GM12878 (cell line): ENCODE results near the gene FFAR2. TPM values are rescaled to one million over a fixed set of nuclear protein-coding genes. Genes with fewer than 3 reads are reported as not detected.

Source experiments
- BCL11A ChIP-seq: IDR thresholded peaks from 2 replicates; pipeline ENCODE4 v1.6.1; 2011; ENCODE audit warnings: low read depth, low read length
- CHD2 ChIP-seq: IDR thresholded peaks from 2 replicates; pipeline ENCODE4 v1.6.1; 2011; ENCODE audit warnings: low read depth, low read length, improper control_type of control experiment, borderline replicate concordance
- DPF2 ChIP-seq: fragments of 450-650 bp; IDR thresholded peaks from 2 replicates; pipeline ENCODE4 v1.6.1; 2017; ENCODE audit warnings: mild to moderate bottlenecking
- ETV6 ChIP-seq, 2 experiments: fragments of 450-650 bp in 1 of 2; IDR thresholded peaks in 1 of 2; conservative IDR thresholded peaks in 1 of 2; 2 replicates each; pipeline ENCODE4 v1.6.1; 2014; ENCODE audit warnings: antibody characterized with exemption in 1 of 2, borderline replicate concordance in 1 of 2, low read depth in 1 of 2, mild to moderate bottlenecking in 1 of 2, moderate library complexity in 1 of 2
- KAT2A ChIP-seq: conservative IDR thresholded peaks from 2 replicates; pipeline ENCODE4 v1.6.1; 2011; ENCODE audit warnings: low read depth, low read length; ENCODE audit not compliant: control insufficient read depth
- LARP7 ChIP-seq: fragments of 450-650 bp; IDR thresholded peaks from 2 replicates; pipeline ENCODE4 v1.6.1; 2017; ENCODE audit warnings: mild to moderate bottlenecking
- MEF2A ChIP-seq: IDR thresholded peaks from 2 replicates; pipeline ENCODE4 v1.6.1; 2011; ENCODE audit warnings: low read depth, mild to moderate bottlenecking, low read length, moderate library complexity; ENCODE audit not compliant: insufficient read depth
- MTA3 ChIP-seq: IDR thresholded peaks from 2 replicates; pipeline ENCODE4 v1.6.1; 2012; ENCODE audit warnings: low read length, inconsistent platforms, borderline replicate concordance
- NFYB ChIP-seq: IDR thresholded peaks from 2 replicates; pipeline ENCODE4 v1.6.1; 2011; ENCODE audit warnings: low read depth, mild to moderate bottlenecking, low read length, improper control_type of control experiment, moderate library complexity; ENCODE audit not compliant: insufficient read depth
- NRF1 ChIP-seq: conservative IDR thresholded peaks from 2 replicates; pipeline ENCODE4 v1.6.1; 2011; ENCODE audit warnings: mild to moderate bottlenecking, low read depth, low read length, improper control_type of control experiment
- PAX5 ChIP-seq: IDR thresholded peaks from 2 replicates; pipeline ENCODE4 v1.6.1; 2011; ENCODE audit warnings: low read depth, low read length, borderline replicate concordance
- POLR2A ChIP-seq: IDR thresholded peaks from 2 replicates; pipeline ENCODE4 v1.6.1; 2011; ENCODE audit warnings: low read depth, mild to moderate bottlenecking, low read length
- RAD51 ChIP-seq: fragments of 450-650 bp; IDR thresholded peaks from 2 replicates; pipeline ENCODE4 v1.6.1; 2016; ENCODE audit warnings: moderate library complexity, mild to moderate bottlenecking, inconsistent platforms
- SMAD1 ChIP-seq: fragments of 450-650 bp; IDR thresholded peaks from 2 replicates; pipeline ENCODE4 v1.6.1; 2018; ENCODE audit warnings: mild to moderate bottlenecking, low read depth; ENCODE audit not compliant: partially characterized antibody
- SPI1 ChIP-seq: IDR thresholded peaks from 2 replicates; pipeline ENCODE4 v1.6.1; 2011; ENCODE audit warnings: low read depth, mild to moderate bottlenecking, low read length, moderate library complexity, borderline replicate concordance; ENCODE audit not compliant: insufficient read depth
- SUPT20H ChIP-seq: IDR thresholded peaks from 2 replicates; pipeline ENCODE4 v1.6.1; 2011; ENCODE audit warnings: low read depth, mild to moderate bottlenecking, low read length, moderate library complexity, borderline replicate concordance; ENCODE audit not compliant: control insufficient read depth
- YY1 ChIP-seq: IDR thresholded peaks from 2 replicates; pipeline ENCODE4 v1.6.1; 2011; ENCODE audit warnings: low read depth, mild to moderate bottlenecking, low read length
- ZBED1 ChIP-seq: IDR thresholded peaks from 2 replicates; pipeline ENCODE4 v1.6.1; 2016; ENCODE audit warnings: borderline replicate concordance
- ZNF24 ChIP-seq: fragments of 450-650 bp; IDR thresholded peaks from 2 replicates; pipeline ENCODE4 v1.6.1; 2017; ENCODE audit warnings: antibody characterized with exemption, mild to moderate bottlenecking
- polyA plus RNA-seq, 11 experiments: library from polyadenylated mRNA; depleted of rRNA in 4 of 11; unstranded in 6 of 11; stranded (reverse) in 5 of 11; fragments of >200 nt; fragmentation: Nextera tagmentation in 4 of 11; fragmentation: Illumina TruSeq in 1 of 11; extraction: Ambion mirVana in 4 of 11; extraction: Trizol in 1 of 11; gene quantifications; 1 replicate in 1 of 11; 2 replicates in 10 of 11; pipeline versions ENCODE4 v1.2.1 to v1.2.3, GENCODE V29; 2011 to 2016; ENCODE audit warnings: inconsistent platforms in 2 of 11, missing spikeins in 2 of 11, low read depth in 1 of 11
- total RNA-seq, 4 experiments: library from RNA; depleted of rRNA in 3 of 4; stranded (reverse); fragments of >200 nt in 3 of 4; fragmentation: Illumina TruSeq in 1 of 4; extraction: Trizol in 1 of 4; gene quantifications; 2 replicates each; pipeline versions ENCODE4 v1.2.1 to v1.2.3, GENCODE V29; 2013 to 2021
- TF ChIP-seq, protein P1 (sequence below): fragments of 450-650 bp; conservative IDR thresholded peaks from 2 replicates; pipeline ENCODE4 v1.6.1; 2017; ENCODE audit warnings: mild to moderate bottlenecking, moderate library complexity
- TF ChIP-seq, protein P2 (sequence below): fragments of 450-650 bp; IDR thresholded peaks from 2 replicates; pipeline ENCODE4 v1.6.1; 2018; ENCODE audit warnings: mild to moderate bottlenecking, low read depth, moderate library complexity; ENCODE audit not compliant: partially characterized antibody
- TF ChIP-seq, protein P3 (sequence below): IDR thresholded peaks from 2 replicates; pipeline ENCODE4 v1.6.1; 2011; ENCODE audit warnings: borderline replicate concordance, low read depth, mild to moderate bottlenecking, moderate library complexity, mixed read lengths, low read length; ENCODE audit not compliant: insufficient read depth; ENCODE audit errors: extremely low read length
- TF ChIP-seq, protein P4 (sequence below): fragments of 450-650 bp; formaldehyde crosslinking; IDR thresholded peaks from 2 replicates; pipeline ENCODE4 v1.4.0; 2022; ENCODE audit warnings: mild to moderate bottlenecking, moderate library complexity

FFAR2 gene
- total and polyA plus RNA-seq, 10 of the 15 experiments (the other 5 are each of a cell fraction or from before 2014, with no cell fraction given), result 0.05 to 4.0 (median 2.1) TPM

DNA sequence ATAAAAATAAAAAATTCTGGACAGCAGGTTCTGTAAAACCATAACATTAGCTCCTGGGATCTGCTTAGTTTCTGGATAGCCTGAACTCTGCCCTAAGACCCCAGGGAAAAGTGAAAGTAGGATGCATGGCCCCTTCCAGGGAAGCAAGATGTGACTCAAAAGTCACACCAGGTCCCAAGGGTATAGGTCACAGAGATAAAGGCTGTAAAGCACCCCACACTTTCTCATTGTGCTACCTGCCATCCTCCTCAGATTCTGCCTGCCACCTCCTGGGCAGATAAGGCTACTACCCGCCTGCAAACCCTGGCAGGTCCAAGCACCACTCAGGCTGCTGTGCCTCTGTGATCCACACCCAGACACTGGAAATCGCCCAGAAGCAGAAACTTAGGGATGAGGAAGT lies 20.6 kb downstream of the FFAR2 start (continued):
- no peak for TF ChIP-seq SPI1
- peak in 1 of 2 experiments; percentile 48; a peak in 1 of 4 replicates for TF ChIP-seq ETV6 (conservative IDR thresholded peaks at IDR 0.05 in 1 of 2, IDR thresholded peaks at IDR 0.05 in 1 of 2; ENCODE audit: borderline replicate concordance in 1 of 2, low read depth in 1 of 2)
- no peak for TF ChIP-seq SUPT20H
- TF ChIP-seq CHD2, result peak; percentile 51; the same call in 1 of the 2 replicates
- TF ChIP-seq YY1, result peak; percentile 81
- no peak for TF ChIP-seq NFYB
- TF ChIP-seq, protein P1, sequence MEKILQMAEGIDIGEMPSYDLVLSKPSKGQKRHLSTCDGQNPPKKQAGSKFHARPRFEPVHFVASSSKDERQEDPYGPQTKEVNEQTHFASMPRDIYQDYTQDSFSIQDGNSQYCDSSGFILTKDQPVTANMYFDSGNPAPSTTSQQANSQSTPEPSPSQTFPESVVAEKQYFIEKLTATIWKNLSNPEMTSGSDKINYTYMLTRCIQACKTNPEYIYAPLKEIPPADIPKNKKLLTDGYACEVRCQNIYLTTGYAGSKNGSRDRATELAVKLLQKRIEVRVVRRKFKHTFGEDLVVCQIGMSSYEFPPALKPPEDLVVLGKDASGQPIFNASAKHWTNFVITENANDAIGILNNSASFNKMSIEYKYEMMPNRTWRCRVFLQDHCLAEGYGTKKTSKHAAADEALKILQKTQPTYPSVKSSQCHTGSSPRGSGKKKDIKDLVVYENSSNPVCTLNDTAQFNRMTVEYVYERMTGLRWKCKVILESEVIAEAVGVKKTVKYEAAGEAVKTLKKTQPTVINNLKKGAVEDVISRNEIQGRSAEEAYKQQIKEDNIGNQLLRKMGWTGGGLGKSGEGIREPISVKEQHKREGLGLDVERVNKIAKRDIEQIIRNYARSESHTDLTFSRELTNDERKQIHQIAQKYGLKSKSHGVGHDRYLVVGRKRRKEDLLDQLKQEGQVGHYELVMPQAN, result no peak
- no peak for TF ChIP-seq MTA3
- peak; percentile 61; the same call in 1 of the 2 replicates for TF ChIP-seq ZNF24
- peak; percentile 64 for TF ChIP-seq BCL11A
- peak; percentile 28; the same call in 1 of the 2 replicates for TF ChIP-seq RAD51
- peak; percentile 53; the same call in 1 of the 2 replicates for TF ChIP-seq ZBED1
- peak; percentile 58; the same call in 1 of the 2 replicates for TF ChIP-seq PAX5
- no peak for TF ChIP-seq SMAD1
- no peak for TF ChIP-seq POLR2A
- TF ChIP-seq, protein P2, sequence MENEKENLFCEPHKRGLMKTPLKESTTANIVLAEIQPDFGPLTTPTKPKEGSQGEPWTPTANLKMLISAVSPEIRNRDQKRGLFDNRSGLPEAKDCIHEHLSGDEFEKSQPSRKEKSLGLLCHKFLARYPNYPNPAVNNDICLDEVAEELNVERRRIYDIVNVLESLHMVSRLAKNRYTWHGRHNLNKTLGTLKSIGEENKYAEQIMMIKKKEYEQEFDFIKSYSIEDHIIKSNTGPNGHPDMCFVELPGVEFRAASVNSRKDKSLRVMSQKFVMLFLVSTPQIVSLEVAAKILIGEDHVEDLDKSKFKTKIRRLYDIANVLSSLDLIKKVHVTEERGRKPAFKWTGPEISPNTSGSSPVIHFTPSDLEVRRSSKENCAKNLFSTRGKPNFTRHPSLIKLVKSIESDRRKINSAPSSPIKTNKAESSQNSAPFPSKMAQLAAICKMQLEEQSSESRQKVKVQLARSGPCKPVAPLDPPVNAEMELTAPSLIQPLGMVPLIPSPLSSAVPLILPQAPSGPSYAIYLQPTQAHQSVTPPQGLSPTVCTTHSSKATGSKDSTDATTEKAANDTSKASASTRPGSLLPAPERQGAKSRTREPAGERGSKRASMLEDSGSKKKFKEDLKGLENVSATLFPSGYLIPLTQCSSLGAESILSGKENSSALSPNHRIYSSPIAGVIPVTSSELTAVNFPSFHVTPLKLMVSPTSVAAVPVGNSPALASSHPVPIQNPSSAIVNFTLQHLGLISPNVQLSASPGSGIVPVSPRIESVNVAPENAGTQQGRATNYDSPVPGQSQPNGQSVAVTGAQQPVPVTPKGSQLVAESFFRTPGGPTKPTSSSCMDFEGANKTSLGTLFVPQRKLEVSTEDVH, result no peak
- TF ChIP-seq KAT2A, result no peak
- TF ChIP-seq MEF2A, result peak; percentile 79
- TF ChIP-seq, protein P3, sequence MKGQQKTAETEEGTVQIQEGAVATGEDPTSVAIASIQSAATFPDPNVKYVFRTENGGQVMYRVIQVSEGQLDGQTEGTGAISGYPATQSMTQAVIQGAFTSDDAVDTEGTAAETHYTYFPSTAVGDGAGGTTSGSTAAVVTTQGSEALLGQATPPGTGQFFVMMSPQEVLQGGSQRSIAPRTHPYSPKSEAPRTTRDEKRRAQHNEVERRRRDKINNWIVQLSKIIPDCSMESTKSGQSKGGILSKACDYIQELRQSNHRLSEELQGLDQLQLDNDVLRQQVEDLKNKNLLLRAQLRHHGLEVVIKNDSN, result no peak
- peak; percentile 93 for TF ChIP-seq DPF2
- no peak for TF ChIP-seq LARP7
- TF ChIP-seq, protein P4, sequence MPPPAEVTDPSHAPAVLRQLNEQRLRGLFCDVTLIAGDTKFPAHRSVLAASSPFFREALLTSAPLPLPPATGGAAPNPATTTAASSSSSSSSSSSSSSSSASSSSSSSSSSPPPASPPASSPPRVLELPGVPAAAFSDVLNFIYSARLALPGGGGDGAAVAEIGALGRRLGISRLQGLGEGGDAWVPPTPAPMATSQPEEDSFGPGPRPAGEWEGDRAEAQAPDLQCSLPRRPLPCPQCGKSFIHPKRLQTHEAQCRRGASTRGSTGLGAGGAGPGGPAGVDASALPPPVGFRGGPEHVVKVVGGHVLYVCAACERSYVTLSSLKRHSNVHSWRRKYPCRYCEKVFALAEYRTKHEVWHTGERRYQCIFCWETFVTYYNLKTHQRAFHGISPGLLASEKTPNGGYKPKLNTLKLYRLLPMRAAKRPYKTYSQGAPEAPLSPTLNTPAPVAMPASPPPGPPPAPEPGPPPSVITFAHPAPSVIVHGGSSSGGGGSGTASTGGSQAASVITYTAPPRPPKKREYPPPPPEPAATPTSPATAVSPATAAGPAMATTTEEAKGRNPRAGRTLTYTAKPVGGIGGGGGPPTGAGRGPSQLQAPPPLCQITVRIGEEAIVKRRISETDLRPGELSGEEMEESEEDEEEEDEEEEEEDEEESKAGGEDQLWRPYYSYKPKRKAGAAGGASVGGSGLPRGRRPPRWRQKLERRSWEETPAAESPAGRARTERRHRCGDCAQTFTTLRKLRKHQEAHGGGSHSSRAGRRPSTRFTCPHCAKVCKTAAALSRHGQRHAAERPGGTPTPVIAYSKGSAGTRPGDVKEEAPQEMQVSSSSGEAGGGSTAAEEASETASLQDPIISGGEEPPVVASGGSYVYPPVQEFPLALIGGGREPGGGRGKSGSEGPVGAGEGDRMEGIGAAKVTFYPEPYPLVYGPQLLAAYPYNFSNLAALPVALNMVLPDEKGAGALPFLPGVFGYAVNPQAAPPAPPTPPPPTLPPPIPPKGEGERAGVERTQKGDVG (CRISPR knock-in tag), result no peak
- no peak for TF ChIP-seq NRF1
